Measurements from ENCODE around the gene ZCCHC14.

Gene ZCCHC14

DNA sequence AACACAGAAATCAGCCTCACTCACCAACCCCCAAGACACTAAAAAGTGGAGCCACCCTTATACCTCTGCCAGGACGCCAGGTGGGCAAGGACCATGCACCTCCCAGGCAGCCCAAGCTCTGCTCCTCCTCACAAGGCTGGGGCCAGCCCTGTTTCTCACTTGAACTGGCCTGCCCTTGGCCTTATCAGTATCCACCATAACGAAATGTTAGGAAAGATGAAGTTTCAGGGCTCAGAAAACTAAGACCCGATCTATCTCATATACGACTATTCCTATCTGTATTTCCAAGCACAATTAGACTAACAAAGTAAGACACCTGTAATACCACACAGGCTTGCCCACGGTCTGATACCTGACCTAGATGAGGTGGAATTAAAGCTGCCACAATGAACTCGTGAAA is 116.2 kb downstream of the ZCCHC14 start:
- no peak overlapping the region for H3K4me3 ChIP-seq (replicated peaks; ENCODE audit: insufficient read depth, low read length)
- TF ChIP-seq POLR2AphosphoS5 (IDR thresholded peaks at IDR 0.05; ENCODE audit: low read depth): no peak
- no peak for TF ChIP-seq SPI1 (IDR thresholded peaks at IDR 0.05; ENCODE audit: borderline replicate concordance, low read depth)
- TF ChIP-seq, protein P1, sequence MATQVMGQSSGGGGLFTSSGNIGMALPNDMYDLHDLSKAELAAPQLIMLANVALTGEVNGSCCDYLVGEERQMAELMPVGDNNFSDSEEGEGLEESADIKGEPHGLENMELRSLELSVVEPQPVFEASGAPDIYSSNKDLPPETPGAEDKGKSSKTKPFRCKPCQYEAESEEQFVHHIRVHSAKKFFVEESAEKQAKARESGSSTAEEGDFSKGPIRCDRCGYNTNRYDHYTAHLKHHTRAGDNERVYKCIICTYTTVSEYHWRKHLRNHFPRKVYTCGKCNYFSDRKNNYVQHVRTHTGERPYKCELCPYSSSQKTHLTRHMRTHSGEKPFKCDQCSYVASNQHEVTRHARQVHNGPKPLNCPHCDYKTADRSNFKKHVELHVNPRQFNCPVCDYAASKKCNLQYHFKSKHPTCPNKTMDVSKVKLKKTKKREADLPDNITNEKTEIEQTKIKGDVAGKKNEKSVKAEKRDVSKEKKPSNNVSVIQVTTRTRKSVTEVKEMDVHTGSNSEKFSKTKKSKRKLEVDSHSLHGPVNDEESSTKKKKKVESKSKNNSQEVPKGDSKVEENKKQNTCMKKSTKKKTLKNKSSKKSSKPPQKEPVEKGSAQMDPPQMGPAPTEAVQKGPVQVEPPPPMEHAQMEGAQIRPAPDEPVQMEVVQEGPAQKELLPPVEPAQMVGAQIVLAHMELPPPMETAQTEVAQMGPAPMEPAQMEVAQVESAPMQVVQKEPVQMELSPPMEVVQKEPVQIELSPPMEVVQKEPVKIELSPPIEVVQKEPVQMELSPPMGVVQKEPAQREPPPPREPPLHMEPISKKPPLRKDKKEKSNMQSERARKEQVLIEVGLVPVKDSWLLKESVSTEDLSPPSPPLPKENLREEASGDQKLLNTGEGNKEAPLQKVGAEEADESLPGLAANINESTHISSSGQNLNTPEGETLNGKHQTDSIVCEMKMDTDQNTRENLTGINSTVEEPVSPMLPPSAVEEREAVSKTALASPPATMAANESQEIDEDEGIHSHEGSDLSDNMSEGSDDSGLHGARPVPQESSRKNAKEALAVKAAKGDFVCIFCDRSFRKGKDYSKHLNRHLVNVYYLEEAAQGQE (IDR thresholded peaks at IDR 0.05; ENCODE audit: insufficient replicate concordance, low read depth): no peak
- no peak for TF ChIP-seq GABPA (IDR thresholded peaks at IDR 0.05; ENCODE audit: low read depth)
- TF ChIP-seq, protein P2, sequence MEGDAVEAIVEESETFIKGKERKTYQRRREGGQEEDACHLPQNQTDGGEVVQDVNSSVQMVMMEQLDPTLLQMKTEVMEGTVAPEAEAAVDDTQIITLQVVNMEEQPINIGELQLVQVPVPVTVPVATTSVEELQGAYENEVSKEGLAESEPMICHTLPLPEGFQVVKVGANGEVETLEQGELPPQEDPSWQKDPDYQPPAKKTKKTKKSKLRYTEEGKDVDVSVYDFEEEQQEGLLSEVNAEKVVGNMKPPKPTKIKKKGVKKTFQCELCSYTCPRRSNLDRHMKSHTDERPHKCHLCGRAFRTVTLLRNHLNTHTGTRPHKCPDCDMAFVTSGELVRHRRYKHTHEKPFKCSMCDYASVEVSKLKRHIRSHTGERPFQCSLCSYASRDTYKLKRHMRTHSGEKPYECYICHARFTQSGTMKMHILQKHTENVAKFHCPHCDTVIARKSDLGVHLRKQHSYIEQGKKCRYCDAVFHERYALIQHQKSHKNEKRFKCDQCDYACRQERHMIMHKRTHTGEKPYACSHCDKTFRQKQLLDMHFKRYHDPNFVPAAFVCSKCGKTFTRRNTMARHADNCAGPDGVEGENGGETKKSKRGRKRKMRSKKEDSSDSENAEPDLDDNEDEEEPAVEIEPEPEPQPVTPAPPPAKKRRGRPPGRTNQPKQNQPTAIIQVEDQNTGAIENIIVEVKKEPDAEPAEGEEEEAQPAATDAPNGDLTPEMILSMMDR (IDR thresholded peaks at IDR 0.05; ENCODE audit: insufficient read depth, low read length): no peak
- no peak for DNase-seq (ENCODE audit: low read depth in 1 of 2, low spot score in 1 of 2)
- no peak overlapping the region for H3K27ac ChIP-seq (replicated peaks)
- no peaks in the 10 kb centered on the region for H3K27me3 ChIP-seq (ENCODE audit: insufficient read depth, poor library complexity, severe bottlenecking)

DNA sequence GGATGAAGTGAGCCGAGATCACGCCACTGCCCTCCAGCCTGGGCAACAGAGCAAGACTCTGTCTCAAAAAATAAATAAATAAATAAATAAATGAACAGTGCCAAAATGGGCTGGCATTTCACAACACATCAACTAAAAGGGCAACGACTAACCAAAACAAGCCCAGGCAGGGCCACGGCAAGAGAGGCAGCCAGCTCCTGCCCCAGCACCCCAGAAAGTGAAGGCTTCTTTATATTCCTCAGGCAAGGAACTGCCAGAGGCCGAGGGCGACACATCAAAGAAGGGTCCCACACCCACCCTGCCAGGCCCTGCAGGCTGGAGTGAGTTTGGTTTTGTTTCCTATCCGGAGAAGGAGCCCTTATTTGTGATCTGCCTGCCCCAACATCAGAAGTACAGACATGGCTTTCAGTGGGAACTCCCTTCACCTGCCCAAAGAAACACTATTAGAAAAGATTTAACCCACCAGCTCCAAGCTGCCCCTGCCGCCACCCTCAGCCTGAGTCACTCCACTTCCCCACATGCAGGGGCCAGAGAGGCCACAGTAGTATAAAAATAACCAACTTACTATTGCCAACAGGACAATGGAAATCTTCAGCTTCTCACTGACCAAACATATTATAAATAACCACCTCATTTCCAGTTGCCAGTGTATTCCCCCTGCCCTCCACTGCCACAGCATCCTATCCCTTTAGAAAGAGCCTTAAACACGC is 117.2 kb downstream of the ZCCHC14 start:
- no peak overlapping the region for H3K27ac ChIP-seq (replicated peaks)
- no peak for DNase-seq (ENCODE audit: low read depth in 1 of 2, low spot score in 1 of 2)
- TF ChIP-seq, protein P2 (IDR thresholded peaks at IDR 0.05; ENCODE audit: insufficient read depth, low read length): no peak
- TF ChIP-seq, protein P1 (IDR thresholded peaks at IDR 0.05; ENCODE audit: insufficient replicate concordance, low read depth): no peak
- TF ChIP-seq POLR2AphosphoS5 (IDR thresholded peaks at IDR 0.05; ENCODE audit: low read depth) (no peak), SPI1 (IDR thresholded peaks at IDR 0.05; ENCODE audit: borderline replicate concordance, low read depth) (no peak), GABPA (IDR thresholded peaks at IDR 0.05; ENCODE audit: low read depth) (no peak)
- H3K4me3 ChIP-seq (replicated peaks; ENCODE audit: insufficient read depth, low read length): no peak overlapping the region
- H3K27me3 ChIP-seq (ENCODE audit: insufficient read depth, poor library complexity, severe bottlenecking): no peaks in the 10 kb centered on the region

DNA sequence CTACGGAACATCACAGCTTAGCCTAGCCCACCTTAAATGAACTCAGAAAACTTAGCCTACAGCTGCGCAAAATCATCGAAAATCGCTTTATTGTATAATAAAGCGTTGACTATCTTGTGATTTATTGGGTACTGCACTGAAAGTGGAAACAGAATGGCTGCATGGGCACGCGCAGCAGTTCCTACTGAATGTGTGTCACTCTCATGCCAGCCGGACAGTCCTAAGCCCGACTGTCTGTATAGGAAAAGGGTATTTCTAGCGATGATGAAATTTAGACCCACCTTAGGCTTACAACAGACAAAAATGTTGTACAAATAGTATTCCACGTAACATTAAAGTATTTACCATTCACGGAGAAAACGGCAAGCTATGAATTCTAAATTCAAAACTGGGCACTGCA is 118.5 kb downstream of the ZCCHC14 start:
- H3K4me3 ChIP-seq (replicated peaks; ENCODE audit: insufficient read depth, low read length): no peak overlapping the region
- no peaks in the 10 kb centered on the region for H3K27me3 ChIP-seq (ENCODE audit: insufficient read depth, poor library complexity, severe bottlenecking)
- no peak for DNase-seq (ENCODE audit: low read depth in 1 of 2, low spot score in 1 of 2)
- H3K27ac ChIP-seq (replicated peaks): no peak overlapping the region
- TF ChIP-seq POLR2AphosphoS5 (IDR thresholded peaks at IDR 0.05; ENCODE audit: low read depth) (no peak), GABPA (IDR thresholded peaks at IDR 0.05; ENCODE audit: low read depth) (no peak), SPI1 (IDR thresholded peaks at IDR 0.05; ENCODE audit: borderline replicate concordance, low read depth) (no peak)
- TF ChIP-seq, protein P1 (IDR thresholded peaks at IDR 0.05; ENCODE audit: insufficient replicate concordance, low read depth): no peak
- TF ChIP-seq, protein P2 (IDR thresholded peaks at IDR 0.05; ENCODE audit: insufficient read depth, low read length): no peak
